MM.1S (cell line): Measurements from ENCODE around the gene TAC4.

Experiments
- DNase-seq: peaks from one replicate; pipeline ENCODE4 v3.0.0-alpha.2; 2015
- H2AFZ ChIP-seq: fragments of 300-600 bp; sonication (generic); 2 replicates; pipeline ENCODE4 v1.6.0; 2016; ENCODE audit warnings: antibody characterized with exemption, low read length
- H3F3A ChIP-seq: fragments of 300-600 bp; sonication (generic); 2 replicates; pipeline ENCODE4 v1.6.1; 2016; ENCODE audit warnings: mild to moderate bottlenecking, antibody characterized with exemption, low read length, moderate library complexity, mixed read lengths; ENCODE audit not compliant: insufficient read depth
- H3K27ac ChIP-seq: fragments of 300-600 bp; sonication (generic); 2 replicates; pipeline ENCODE4 v1.5.1; 2016; ENCODE audit warnings: mild to moderate bottlenecking, low read length
- H3K27me3 ChIP-seq: fragments of 300-600 bp; sonication (generic); replicated peaks from 2 replicates; pipeline ENCODE4 v1.6.0; 2016; ENCODE audit warnings: low read length; ENCODE audit not compliant: insufficient read depth
- H3K36me3 ChIP-seq: fragments of 300-600 bp; sonication (generic); replicated peaks from 2 replicates; pipeline ENCODE4 v1.6.1; 2016; ENCODE audit warnings: mild to moderate bottlenecking, low read length, mixed read lengths; ENCODE audit not compliant: insufficient read depth
- H3K4me1 ChIP-seq: fragments of 300-600 bp; sonication (generic); 2 replicates; pipeline ENCODE4 v1.6.1; 2016; ENCODE audit warnings: low read length, mixed read lengths
- H3K4me2 ChIP-seq: fragments of 300-600 bp; sonication (generic); 2 replicates; pipeline ENCODE4 v1.6.0; 2016; ENCODE audit warnings: low read depth, low read length
- H3K4me3 ChIP-seq: fragments of 300-600 bp; sonication (generic); 2 replicates; pipeline ENCODE4 v1.5.1; 2016; ENCODE audit warnings: low read length, mixed read lengths
- H3K79me2 ChIP-seq: fragments of 300-600 bp; sonication (generic); 2 replicates; pipeline ENCODE4 v1.6.1; 2016; ENCODE audit warnings: mixed run types, low read length, mixed read lengths
- H3K9ac ChIP-seq: fragments of 300-600 bp; sonication (generic); 2 replicates; pipeline ENCODE4 v1.6.1; 2016; ENCODE audit warnings: low read length, mixed read lengths
- H3K9me2 ChIP-seq: fragments of 300-600 bp; sonication (generic); replicated peaks from 2 replicates; pipeline ENCODE4 v1.6.1; 2016; ENCODE audit warnings: mild to moderate bottlenecking, low read length, mixed read lengths; ENCODE audit not compliant: insufficient read depth
- H3K9me3 ChIP-seq: fragments of 300-600 bp; sonication (generic); replicated peaks from 2 replicates; pipeline ENCODE4 v1.6.1; 2016; ENCODE audit warnings: mild to moderate bottlenecking, low read length, mixed read lengths; ENCODE audit not compliant: insufficient read depth
- H4K20me1 ChIP-seq: fragments of 300-600 bp; sonication (generic); 2 replicates; pipeline ENCODE4 v1.6.1; 2016; ENCODE audit warnings: mild to moderate bottlenecking, low read length, moderate library complexity, mixed read lengths; ENCODE audit not compliant: insufficient read depth
- CTCF ChIP-seq: fragments of 300-600 bp; sonication (generic); IDR thresholded peaks from 2 replicates; pipeline ENCODE4 v1.5.1; 2016; ENCODE audit warnings: antibody characterized with exemption, low read length, mixed read lengths
- EZH2 ChIP-seq: fragments of 300-600 bp; sonication (generic); optimal IDR thresholded peaks from 2 replicates; pipeline ENCODE3; 2017; ENCODE audit warnings: low read depth, mild to moderate bottlenecking, antibody characterized with exemption, low read length, mixed read lengths
- EZH2phosphoT487 ChIP-seq: fragments of 300-600 bp; sonication (generic); IDR thresholded peaks from 2 replicates; pipeline ENCODE4 v1.6.1; 2018; ENCODE audit warnings: antibody characterized with exemption, low read length

TAC4 gene

GRCh38 chr17:49874911-49875310, 27.0 kb upstream of the TAC4 start:
- Histone ChIP-seq H3K27ac (no peak overlapping the region), H3K4me3 (no peak overlapping the region), H3K9me2 (no peaks in the 10 kb centered on the region), H2AFZ (no peak overlapping the region), H4K20me1 (no peaks in the 10 kb centered on the region), H3F3A (no peaks in the 10 kb centered on the region), H3K4me2 (no peak overlapping the region), H3K27me3 (peaks cover 65% of the 10 kb centered on the region), H3K9me3 (no peaks in the 10 kb centered on the region), H3K79me2 (no peaks in the 10 kb centered on the region), H3K9ac (no peak overlapping the region), H3K36me3 (no peaks in the 10 kb centered on the region), H3K4me1 (no peaks in the 10 kb centered on the region)
- TF ChIP-seq EZH2phosphoT487 (no peak), CTCF (no peak), EZH2 (no peak)
- no peak for DNase-seq

GRCh38 chr17:49873926-49874325, 26.1 kb upstream of the TAC4 start:
- Histone ChIP-seq H3K4me3 (no peak overlapping the region), H3K9ac (no peak overlapping the region), H3K9me2 (no peaks in the 10 kb centered on the region), H3K36me3 (no peaks in the 10 kb centered on the region), H3K9me3 (no peaks in the 10 kb centered on the region), H3K4me1 (no peaks in the 10 kb centered on the region), H3K4me2 (no peak overlapping the region), H3K27ac (no peak overlapping the region), H3F3A (no peaks in the 10 kb centered on the region), H3K27me3 (peaks cover 65% of the 10 kb centered on the region), H4K20me1 (no peaks in the 10 kb centered on the region), H3K79me2 (no peaks in the 10 kb centered on the region), H2AFZ (no peak overlapping the region)
- TF ChIP-seq EZH2phosphoT487 (no peak), CTCF (no peak), EZH2 (no peak)
- DNase-seq, result no peak

GRCh38 chr17:49873466-49873865, 25.6 kb upstream of the TAC4 start:
- Histone ChIP-seq H3K79me2 (no peaks in the 10 kb centered on the region), H3K9ac (no peak overlapping the region), H4K20me1 (no peaks in the 10 kb centered on the region), H3K9me3 (no peaks in the 10 kb centered on the region), H3K27ac (no peak overlapping the region), H2AFZ (no peak overlapping the region), H3K27me3 (peaks cover 64% of the 10 kb centered on the region), H3K4me3 (no peak overlapping the region), H3K4me1 (no peaks in the 10 kb centered on the region), H3K4me2 (no peak overlapping the region), H3F3A (no peaks in the 10 kb centered on the region), H3K36me3 (no peaks in the 10 kb centered on the region), H3K9me2 (no peaks in the 10 kb centered on the region)
- TF ChIP-seq CTCF, result no peak
- no peak for TF ChIP-seq EZH2
- no peak for TF ChIP-seq EZH2phosphoT487
- no peak for DNase-seq
